Thoracic aorta (tissue), 2 donors: ENCODE results near the gene RBFOX1. TPM values are rescaled to one million over a fixed set of nuclear protein-coding genes. Genes with fewer than 3 reads are reported as not detected.

Experiments
- ATAC-seq: fragments of 150-250 bp; one replicate; pipeline ENCODE4 v1.8.0; 2017; ENCODE audit warnings: low read depth; ENCODE audit not compliant: insufficient number of reproducible peaks, low FRiP score
- DNase-seq: peaks from one replicate; pipeline ENCODE4 v3.0.0-alpha.2; 2020; ENCODE audit warnings: low spot score
- H3K27ac ChIP-seq, 2 donors: fragments of 200-600 bp; sonication (generic); 1 replicate in 1 of 2; 2 replicates in 1 of 2; pipeline ENCODE4 v1.5.1; 2016; ENCODE audit warnings: mild to moderate bottlenecking in 2 of 2, moderate library complexity in 2 of 2
- H3K27me3 ChIP-seq: fragments of 200-600 bp; sonication (generic); replicated peaks from 2 replicates; pipeline ENCODE4 v1.6.0; 2016; ENCODE audit warnings: mild to moderate bottlenecking; ENCODE audit not compliant: insufficient read depth
- H3K36me3 ChIP-seq: fragments of 200-600 bp; sonication (generic); one replicate; pipeline ENCODE4 v1.5.1; 2016
- H3K4me1 ChIP-seq, 2 donors: fragments of 200-600 bp; sonication (generic); 1 replicate in 1 of 2; 2 replicates in 1 of 2; pipeline versions ENCODE4 v1.5.1 to v1.6.0; 2016; ENCODE audit warnings: low read depth in 2 of 2, mild to moderate bottlenecking in 1 of 2; ENCODE audit not compliant: control insufficient read depth in 1 of 2
- H3K4me3 ChIP-seq: fragments of 200-600 bp; sonication (generic); 2 replicates; pipeline ENCODE4 v1.5.1; 2016; ENCODE audit warnings: mild to moderate bottlenecking
- H3K9me3 ChIP-seq: fragments of 200-600 bp; sonication (generic); 2 replicates; pipeline ENCODE4 v1.5.1; 2016
- total RNA-seq, 2 donors: library from RNA; depleted of rRNA; stranded (reverse); fragments of >200 nt; gene quantifications; one replicate each; pipeline versions ENCODE4 v1.1.0 to v1.2.3, GENCODE V29; 2016
- TF ChIP-seq, protein P1 (sequence below): fragments of 200-600 bp; sonication (generic); IDR thresholded peaks from one replicate; pipeline ENCODE4 v1.5.1; 2019; ENCODE audit warnings: antibody characterized with exemption

Gene RBFOX1
- total RNA-seq, 2 donors from 2014 or later = not detected

DNA sequence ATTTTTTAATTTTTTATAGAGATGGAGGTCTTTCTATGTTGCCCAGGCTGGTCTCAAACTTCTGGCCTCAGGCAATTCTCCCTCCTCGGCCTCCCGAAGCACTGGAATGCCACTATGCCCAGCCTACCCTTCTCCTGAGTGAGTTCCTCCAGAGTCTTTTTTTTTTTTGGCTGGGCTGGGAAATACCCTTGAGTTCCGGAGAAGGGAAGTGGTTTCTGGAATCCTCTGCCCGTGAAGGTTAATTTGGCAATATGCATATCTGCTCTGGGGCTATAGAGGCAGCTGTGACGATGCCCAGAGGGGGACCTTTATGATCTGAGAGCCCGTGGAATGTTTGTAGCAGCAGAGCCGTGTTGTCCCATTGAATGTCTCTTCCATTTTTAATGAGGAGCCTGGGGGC, 217.5 kb downstream of the RBFOX1 start:
- H3K27me3 ChIP-seq = no peaks in the 10 kb centered on the region
- TF ChIP-seq, protein P1, sequence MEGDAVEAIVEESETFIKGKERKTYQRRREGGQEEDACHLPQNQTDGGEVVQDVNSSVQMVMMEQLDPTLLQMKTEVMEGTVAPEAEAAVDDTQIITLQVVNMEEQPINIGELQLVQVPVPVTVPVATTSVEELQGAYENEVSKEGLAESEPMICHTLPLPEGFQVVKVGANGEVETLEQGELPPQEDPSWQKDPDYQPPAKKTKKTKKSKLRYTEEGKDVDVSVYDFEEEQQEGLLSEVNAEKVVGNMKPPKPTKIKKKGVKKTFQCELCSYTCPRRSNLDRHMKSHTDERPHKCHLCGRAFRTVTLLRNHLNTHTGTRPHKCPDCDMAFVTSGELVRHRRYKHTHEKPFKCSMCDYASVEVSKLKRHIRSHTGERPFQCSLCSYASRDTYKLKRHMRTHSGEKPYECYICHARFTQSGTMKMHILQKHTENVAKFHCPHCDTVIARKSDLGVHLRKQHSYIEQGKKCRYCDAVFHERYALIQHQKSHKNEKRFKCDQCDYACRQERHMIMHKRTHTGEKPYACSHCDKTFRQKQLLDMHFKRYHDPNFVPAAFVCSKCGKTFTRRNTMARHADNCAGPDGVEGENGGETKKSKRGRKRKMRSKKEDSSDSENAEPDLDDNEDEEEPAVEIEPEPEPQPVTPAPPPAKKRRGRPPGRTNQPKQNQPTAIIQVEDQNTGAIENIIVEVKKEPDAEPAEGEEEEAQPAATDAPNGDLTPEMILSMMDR = no peak
- H3K4me1 ChIP-seq = no peaks in the 10 kb centered on the region
- no peak for ATAC-seq
- no peak overlapping the region for H3K27ac ChIP-seq
- no peaks in the 10 kb centered on the region for H3K36me3 ChIP-seq
- DNase-seq = no peak
- no peak overlapping the region for H3K4me3 ChIP-seq
- H3K9me3 ChIP-seq = no peaks in the 10 kb centered on the region

DNA sequence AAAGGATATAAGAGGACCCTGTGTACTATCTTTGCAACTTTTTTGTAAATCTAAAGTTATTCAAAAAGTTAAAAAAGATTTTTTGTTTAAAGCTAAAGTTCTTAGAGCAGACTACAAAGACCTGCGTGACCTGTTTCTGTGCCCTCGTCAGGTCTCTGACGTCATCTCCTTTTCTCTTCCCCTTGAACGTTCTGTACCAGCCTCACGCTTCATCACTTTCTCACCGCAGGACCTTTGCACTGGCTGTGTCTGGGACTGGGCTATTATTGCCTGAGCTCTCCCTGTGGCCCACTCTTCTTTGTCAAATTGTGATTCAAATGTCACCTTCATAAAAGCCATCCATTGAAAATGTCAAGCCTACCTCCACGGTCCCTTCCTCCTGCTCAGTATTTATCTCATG, 222.8 kb downstream of the RBFOX1 start:
- DNase-seq (no peak), ATAC-seq (no peak)
- Histone ChIP-seq H3K9me3 (no peaks in the 10 kb centered on the region), H3K4me3 (no peak overlapping the region), H3K27ac (no peak overlapping the region), H3K36me3 (no peaks in the 10 kb centered on the region), H3K27me3 (no peaks in the 10 kb centered on the region), H3K4me1 (no peaks in the 10 kb centered on the region)
- TF ChIP-seq, protein P1 = no peak

DNA sequence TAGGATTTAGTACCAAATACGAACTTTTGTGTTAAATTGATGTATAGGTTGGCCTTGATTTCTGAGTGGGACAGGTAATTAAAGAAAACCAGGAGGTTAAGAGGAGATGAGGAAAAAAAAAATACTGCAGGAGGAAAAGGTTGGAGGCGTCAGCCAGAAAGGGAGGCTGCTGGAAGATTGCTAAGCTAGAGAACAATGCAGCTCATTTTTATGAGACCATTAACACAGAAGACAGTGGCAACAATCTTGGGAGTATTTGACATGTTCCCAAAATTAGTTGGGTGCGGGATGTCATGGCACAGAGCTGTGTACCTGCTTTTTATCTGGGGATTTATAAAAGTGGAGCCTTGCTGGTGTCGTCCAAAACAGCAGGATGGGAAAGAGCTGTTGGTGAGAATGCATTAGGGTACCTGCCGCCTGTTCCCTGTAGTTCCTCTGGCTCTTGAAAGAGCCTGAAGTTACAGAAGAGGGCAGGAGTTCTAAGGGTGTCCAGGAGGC, 229.3 kb downstream of the RBFOX1 start:
- H3K9me3 ChIP-seq = no peaks in the 10 kb centered on the region
- TF ChIP-seq, protein P1 = no peak
- no peaks in the 10 kb centered on the region for H3K36me3 ChIP-seq
- H3K4me1 ChIP-seq = no peaks in the 10 kb centered on the region
- no peak overlapping the region for H3K4me3 ChIP-seq
- ATAC-seq = no peak
- no peaks in the 10 kb centered on the region for H3K27me3 ChIP-seq
- DNase-seq = no peak
- H3K27ac ChIP-seq = no peak overlapping the region

DNA sequence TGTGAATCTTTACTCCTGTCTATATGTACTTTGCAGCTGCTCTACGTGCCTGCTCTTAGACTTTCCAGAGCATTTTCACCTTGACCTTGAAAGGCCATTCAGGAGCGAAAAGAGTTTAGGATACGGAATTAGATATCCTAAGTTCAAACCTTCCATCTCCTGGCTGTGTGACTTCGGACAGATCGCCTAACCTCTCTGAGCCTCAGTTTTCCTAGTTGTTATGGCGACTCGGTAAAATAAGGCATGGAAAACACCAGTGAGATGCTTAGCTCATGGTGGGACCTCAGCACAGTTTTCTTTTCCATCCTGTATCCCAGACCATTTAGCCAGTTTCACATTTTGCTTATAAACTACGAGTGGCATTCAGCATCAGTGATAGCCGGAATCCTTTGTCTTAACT, 233.7 kb downstream of the RBFOX1 start:
- no peak for DNase-seq
- no peaks in the 10 kb centered on the region for H3K36me3 ChIP-seq
- no peaks in the 10 kb centered on the region for H3K4me1 ChIP-seq
- H3K27ac ChIP-seq = no peak overlapping the region
- TF ChIP-seq, protein P1 = no peak
- ATAC-seq = no peak
- no peaks in the 10 kb centered on the region for H3K27me3 ChIP-seq
- H3K9me3 ChIP-seq = no peaks in the 10 kb centered on the region
- H3K4me3 ChIP-seq = no peak overlapping the region

DNA sequence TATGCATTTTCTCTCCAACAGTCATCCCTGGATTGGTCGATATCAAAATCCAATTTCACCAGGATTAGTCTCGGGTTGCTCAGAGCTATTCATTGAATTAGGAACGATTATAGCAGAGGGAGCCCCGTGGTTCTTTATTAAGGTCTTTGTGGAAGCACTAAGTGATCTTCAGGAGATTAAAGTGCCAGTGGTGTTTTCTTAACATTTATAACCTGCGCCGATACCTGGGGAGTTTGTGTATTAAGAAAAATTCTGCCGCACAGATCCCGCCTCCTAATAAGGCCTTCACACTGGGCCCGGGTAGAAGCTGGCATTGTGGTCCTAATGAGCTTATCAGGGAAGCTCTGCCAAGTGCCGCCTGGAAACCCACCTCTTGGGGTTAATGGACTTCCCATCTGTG, 238.7 kb downstream of the RBFOX1 start:
- no peak overlapping the region for H3K27ac ChIP-seq
- no peak overlapping the region for H3K4me3 ChIP-seq
- H3K4me1 ChIP-seq = no peaks in the 10 kb centered on the region
- H3K9me3 ChIP-seq = no peaks in the 10 kb centered on the region
- no peak for ATAC-seq
- H3K36me3 ChIP-seq = no peaks in the 10 kb centered on the region
- TF ChIP-seq, protein P1 = no peak
- H3K27me3 ChIP-seq = no peaks in the 10 kb centered on the region
- no peak for DNase-seq
